LNCaP clone FGC (cell line): Measurements from ENCODE around the gene UBE2QL1.
A peak's percentile ranks its signal among the peaks of the same experiment; 100 is the strongest.

Experiments used
- DNase-seq: peaks from one replicate; pipeline ENCODE4 v3.0.0-alpha.2; 2011; ENCODE audit warnings: low read depth
- H3K4me3 ChIP-seq: 2 replicates; pipeline ENCODE4 v1.5.1; 2011; ENCODE audit warnings: mild to moderate bottlenecking, low read depth, low read length, control low read depth
- TF ChIP-seq, protein P1 (sequence below): IDR thresholded peaks from 2 replicates; pipeline ENCODE4 v1.5.1; 2012; ENCODE audit warnings: mild to moderate bottlenecking; ENCODE audit not compliant: control insufficient read depth, insufficient read depth; ENCODE audit errors: extremely low read depth

Gene UBE2QL1

DNA sequence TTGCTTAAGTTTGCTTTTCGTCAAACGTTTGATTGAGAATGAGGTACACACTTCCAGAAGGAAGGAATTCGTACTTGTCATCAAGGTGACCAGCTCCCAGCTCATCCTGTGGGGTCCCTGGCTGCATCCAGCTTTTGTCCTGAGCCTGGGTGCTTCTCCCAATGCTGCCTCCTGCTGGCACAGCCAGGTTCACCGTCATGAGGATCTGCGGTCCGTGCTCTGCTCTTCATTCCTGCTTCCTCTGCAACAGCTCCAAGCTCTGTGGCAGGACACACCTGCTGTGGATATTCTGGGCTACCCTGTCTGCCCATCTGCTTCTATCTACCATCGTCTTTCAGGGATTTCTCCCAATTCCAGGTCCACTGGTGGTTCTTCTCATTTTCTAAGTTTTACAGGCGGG, 13.3 kb upstream of the UBE2QL1 start:
- no peak for DNase-seq
- no peak overlapping the region for H3K4me3 ChIP-seq
- TF ChIP-seq, protein P1, sequence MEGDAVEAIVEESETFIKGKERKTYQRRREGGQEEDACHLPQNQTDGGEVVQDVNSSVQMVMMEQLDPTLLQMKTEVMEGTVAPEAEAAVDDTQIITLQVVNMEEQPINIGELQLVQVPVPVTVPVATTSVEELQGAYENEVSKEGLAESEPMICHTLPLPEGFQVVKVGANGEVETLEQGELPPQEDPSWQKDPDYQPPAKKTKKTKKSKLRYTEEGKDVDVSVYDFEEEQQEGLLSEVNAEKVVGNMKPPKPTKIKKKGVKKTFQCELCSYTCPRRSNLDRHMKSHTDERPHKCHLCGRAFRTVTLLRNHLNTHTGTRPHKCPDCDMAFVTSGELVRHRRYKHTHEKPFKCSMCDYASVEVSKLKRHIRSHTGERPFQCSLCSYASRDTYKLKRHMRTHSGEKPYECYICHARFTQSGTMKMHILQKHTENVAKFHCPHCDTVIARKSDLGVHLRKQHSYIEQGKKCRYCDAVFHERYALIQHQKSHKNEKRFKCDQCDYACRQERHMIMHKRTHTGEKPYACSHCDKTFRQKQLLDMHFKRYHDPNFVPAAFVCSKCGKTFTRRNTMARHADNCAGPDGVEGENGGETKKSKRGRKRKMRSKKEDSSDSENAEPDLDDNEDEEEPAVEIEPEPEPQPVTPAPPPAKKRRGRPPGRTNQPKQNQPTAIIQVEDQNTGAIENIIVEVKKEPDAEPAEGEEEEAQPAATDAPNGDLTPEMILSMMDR: peak; percentile 76

DNA sequence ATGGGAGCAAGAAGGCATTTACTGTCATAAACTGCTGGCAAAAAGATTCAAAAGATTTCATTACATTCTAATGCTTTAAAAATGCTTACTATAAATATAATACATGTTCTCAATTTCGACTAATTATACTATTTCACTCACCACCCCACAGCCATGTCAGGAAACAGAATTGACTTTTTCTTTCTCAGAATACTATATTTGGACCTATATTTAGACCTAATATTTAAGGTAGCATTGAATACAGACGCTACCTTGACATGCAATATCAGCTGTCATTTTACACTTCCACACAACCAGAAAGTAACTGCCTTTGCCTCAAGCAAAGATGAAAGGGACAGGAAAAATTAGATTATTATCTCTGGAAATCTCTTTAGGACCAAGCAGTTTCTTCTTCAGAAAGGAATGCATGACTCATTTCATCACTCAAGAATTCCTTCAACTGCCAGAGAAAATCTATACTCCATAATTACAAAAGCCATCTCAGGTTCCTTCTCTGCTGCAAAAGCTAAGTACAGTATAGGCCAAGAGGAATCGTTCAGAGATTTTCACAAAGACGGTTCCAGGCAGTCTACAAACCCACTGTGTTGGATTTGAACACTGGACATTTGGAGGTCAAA, 11.8 kb upstream of the UBE2QL1 start:
- H3K4me3 ChIP-seq: no peak overlapping the region
- DNase-seq: no peak

DNA sequence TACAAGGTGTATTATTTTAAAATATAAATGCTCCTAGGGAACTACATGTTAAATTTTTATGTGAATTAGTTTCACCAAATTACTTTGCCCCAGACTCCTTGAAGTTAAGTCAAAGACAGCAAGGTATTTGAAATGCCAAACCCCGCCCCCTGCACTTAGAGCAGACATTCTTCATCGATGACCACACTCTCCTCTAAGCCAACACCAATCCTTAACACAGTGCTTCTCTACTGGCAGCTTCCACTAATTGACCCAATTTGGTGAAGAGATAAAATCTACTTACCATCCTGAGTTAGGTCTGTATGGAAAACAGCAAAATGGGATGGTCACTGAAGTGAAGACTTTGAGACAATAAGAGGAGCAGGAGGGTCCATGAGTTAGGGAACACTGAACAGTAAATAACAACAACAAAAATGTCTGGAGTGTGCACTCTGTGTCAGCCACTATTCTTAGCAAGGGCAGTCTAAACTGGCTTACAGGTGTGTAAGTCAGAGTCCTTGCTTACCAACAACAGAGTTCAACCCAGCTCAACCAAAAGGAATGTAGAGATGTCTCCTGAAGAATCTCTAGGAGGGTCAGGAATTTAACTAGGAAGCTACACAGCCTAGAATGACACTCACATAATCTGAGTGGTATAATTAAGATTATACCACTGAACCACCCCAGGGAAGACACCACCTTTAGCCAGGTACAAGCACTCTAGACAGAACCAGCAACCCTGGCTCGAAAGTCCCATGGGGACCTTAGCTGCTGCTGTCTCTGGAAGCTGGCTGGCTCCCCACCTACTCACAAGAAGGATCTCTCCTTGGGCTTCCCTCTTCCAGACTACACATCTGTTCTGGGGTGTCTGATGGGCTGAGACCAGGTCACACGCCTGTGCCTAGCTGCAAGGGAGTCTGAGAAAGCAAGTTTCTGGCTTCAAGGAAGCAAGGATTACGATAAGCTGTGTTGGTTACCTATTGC, 8.8 kb upstream of the UBE2QL1 start:
- no peak for DNase-seq
- TF ChIP-seq, protein P1: no peak
- no peak overlapping the region for H3K4me3 ChIP-seq

More for the DNA sequence above, 11.8 kb upstream of the UBE2QL1 start:
- TF ChIP-seq, protein P1: no peak

DNA sequence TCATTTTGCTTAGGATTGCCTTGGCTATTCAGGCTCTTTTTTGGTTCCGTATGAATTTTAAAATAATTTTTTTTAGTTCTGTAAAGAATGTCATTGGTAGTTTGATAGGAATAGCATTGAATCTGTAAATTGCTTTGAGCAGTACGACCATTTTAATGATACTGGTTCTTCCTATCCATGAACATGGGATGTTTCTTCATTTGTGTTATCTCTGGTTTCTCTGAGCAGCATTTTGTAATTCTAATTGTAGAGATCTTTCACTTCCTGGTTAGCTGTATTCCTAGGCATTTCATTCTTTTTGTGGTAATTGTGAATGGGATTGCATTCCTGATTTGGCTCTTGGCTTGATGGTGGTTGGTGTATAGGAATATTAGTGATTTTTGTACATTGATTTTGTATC, 6.3 kb upstream of the UBE2QL1 start:
- no peak for DNase-seq
- TF ChIP-seq, protein P1: no peak
- no peak overlapping the region for H3K4me3 ChIP-seq

DNA sequence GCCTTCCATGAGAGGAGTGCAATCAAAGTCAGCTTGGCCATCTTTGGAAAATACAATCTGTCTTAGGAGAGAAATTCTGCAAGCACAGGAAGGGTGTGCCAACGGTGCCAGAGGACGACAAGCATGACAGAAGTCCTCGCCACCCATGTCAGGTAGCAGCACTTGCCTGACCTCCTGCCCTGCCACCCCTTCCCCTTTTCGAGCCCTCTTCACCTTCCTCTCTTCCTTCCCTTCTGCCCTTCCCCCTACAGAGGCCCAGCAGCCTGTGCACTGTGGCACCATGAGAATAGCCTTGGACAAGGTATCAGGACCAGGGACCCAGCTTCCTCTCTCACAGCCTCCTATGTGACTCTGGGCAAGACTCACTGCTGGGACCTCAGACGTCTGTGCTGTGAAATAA, 5.3 kb upstream of the UBE2QL1 start:
- no peak for DNase-seq
- TF ChIP-seq, protein P1: no peak
- no peak overlapping the region for H3K4me3 ChIP-seq

DNA sequence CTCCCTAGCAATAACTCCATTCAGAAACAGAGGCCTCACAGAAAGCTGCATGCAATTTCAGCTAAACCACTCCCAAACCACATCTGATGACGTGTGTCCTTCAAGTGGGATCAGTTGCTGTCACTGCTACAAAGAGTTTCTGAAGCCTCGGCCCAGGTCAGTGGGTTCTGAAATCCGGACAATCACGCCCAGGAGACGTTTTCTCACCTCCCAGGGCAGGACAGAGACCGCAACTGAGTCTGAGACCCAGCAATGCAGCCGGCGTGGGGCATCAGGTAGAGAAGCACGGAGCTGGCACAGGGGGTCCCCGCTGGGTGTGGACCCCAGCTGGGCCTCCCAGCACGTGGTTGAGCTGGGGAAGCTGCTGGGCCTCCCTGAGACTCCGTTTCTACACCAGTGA, 2.6 kb upstream of the UBE2QL1 start:
- DNase-seq: no peak
- H3K4me3 ChIP-seq: no peak overlapping the region
- TF ChIP-seq, protein P1: no peak
